IMR-90 (cell line): ENCODE measurements around the gene ELAVL1. TPM values are rescaled to one million over a fixed set of nuclear protein-coding genes. Genes with fewer than 3 reads are reported as not detected.
"Not testable (repeated sequence)": the region's sequence is repeated elsewhere in the genome, so short reads cannot be mapped to it uniquely, and the experiment has no call there.

ENCODE experiments used
- ATAC-seq: fragments of 200-7000 bp; cut with Tn5 transposase; 2 replicates; pipeline ENCODE4 v1.9.1; 2020; ENCODE audit warnings: low read depth, mild to moderate bottlenecking, moderate library complexity
- BruUV-seq: library from RNA; stranded (reverse); fragments of 400-500 nt; replicated peaks from 2 replicates; lab custom pipeline; 2021; lab: Mats Ljungman, UMichigan
- CTCF ChIA-PET: fragments of 300-600 bp; formaldehyde crosslinking; extraction: SDS; loops from one replicate; lab custom pipeline; 2021; ENCODE audit warnings: antibody characterized with exemption; lab: Yijun Ruan, JAX
- POLR2A ChIA-PET: fragments of 300-600 bp; sonication (Branson Sonifier 250); formaldehyde crosslinking; loops from one replicate; lab custom pipeline; 2022; ENCODE audit warnings: antibody characterized with exemption; ENCODE audit not compliant: unreplicated experiment; lab: Charles Lee
- DNase-seq: peaks from one replicate; pipeline ENCODE4 v3.0.0; 2013
- H2AFZ ChIP-seq: replicated peaks from 2 replicates; pipeline ENCODE3; 2013; ENCODE audit warnings: low read length, mild to moderate bottlenecking; ENCODE audit not compliant: poor library complexity
- H2AK5ac ChIP-seq: 2 replicates; pipeline ENCODE4 v1.6.1; 2013; ENCODE audit warnings: low read depth, low read length, inconsistent platforms
- H2AK9ac ChIP-seq: replicated peaks from 2 replicates; pipeline ENCODE3; 2013; ENCODE audit warnings: mild to moderate bottlenecking, low read depth, low read length, moderate library complexity; ENCODE audit not compliant: poor library complexity
- H2BK120ac ChIP-seq: 2 replicates; pipeline ENCODE4 v1.6.1; 2013; ENCODE audit warnings: low read depth, low read length, inconsistent platforms
- H2BK15ac ChIP-seq: 3 replicates; pipeline ENCODE4 v1.6.1; 2013; ENCODE audit warnings: low read depth, low read length, inconsistent platforms
- H2BK20ac ChIP-seq: 2 replicates; pipeline ENCODE4 v1.6.1; 2013; ENCODE audit warnings: low read depth, mild to moderate bottlenecking, inconsistent platforms, low read length, moderate library complexity
- H2BK5ac ChIP-seq: 2 replicates; pipeline ENCODE4 v1.6.1; 2013; ENCODE audit warnings: mild to moderate bottlenecking, low read depth, low read length, inconsistent platforms; ENCODE audit not compliant: poor library complexity, severe bottlenecking
- H3K14ac ChIP-seq: replicated peaks from 2 replicates; pipeline ENCODE4 v1.6.1; 2013; ENCODE audit warnings: low read depth, low read length, inconsistent platforms
- H3K18ac ChIP-seq: 2 replicates; pipeline ENCODE4 v1.6.1; 2013; ENCODE audit warnings: low read depth, low read length, control low read depth
- H3K23ac ChIP-seq: 2 replicates; pipeline ENCODE4 v1.6.1; 2013; ENCODE audit warnings: low read depth, low read length, inconsistent platforms
- H3K27ac ChIP-seq: 2 replicates; pipeline ENCODE4 v1.5.1; 2013; ENCODE audit warnings: mild to moderate bottlenecking, control low read depth, low read length; ENCODE audit not compliant: insufficient read depth
- H3K27me3 ChIP-seq: 2 replicates; pipeline ENCODE4 v1.6.1; 2013; ENCODE audit warnings: low read length; ENCODE audit not compliant: control insufficient read depth, insufficient read depth
- H3K36me3 ChIP-seq: 2 replicates; pipeline ENCODE4 v1.6.1; 2013; ENCODE audit warnings: low read length, mixed read lengths; ENCODE audit not compliant: control insufficient read depth, insufficient read depth
- H3K4ac ChIP-seq: 2 replicates; pipeline ENCODE4 v1.6.1; 2013; ENCODE audit warnings: low read depth, low read length, inconsistent platforms
- H3K4me1 ChIP-seq: 2 replicates; pipeline ENCODE4 v1.6.1; 2013; ENCODE audit warnings: low read length, mixed read lengths; ENCODE audit not compliant: control insufficient read depth, insufficient read depth
- H3K4me2 ChIP-seq: 2 replicates; pipeline ENCODE4 v1.6.1; 2013; ENCODE audit warnings: low read depth, mild to moderate bottlenecking, control low read depth, low read length, moderate library complexity
- H3K4me3 ChIP-seq: 2 replicates; pipeline ENCODE4 v1.5.1; 2013; ENCODE audit warnings: low read depth, mild to moderate bottlenecking, control low read depth, low read length, moderate library complexity; ENCODE audit not compliant: insufficient read depth
- H3K56ac ChIP-seq: 2 replicates; pipeline ENCODE4 v1.6.1; 2013; ENCODE audit warnings: low read length, inconsistent platforms; ENCODE audit not compliant: insufficient read depth; ENCODE audit errors: extremely low read depth
- H3K79me1 ChIP-seq, 2 experiments: 2 replicates each; pipeline ENCODE4 v1.6.1; 2013; ENCODE audit warnings: low read length in 2 of 2, inconsistent platforms in 1 of 2, low read depth in 1 of 2
- H3K9ac ChIP-seq: 2 replicates; pipeline ENCODE4 v1.6.1; 2013; ENCODE audit warnings: low read depth, low read length, control low read depth
- H3K9me1 ChIP-seq: 2 replicates; pipeline ENCODE4 v1.6.1; 2013; ENCODE audit warnings: low read length, inconsistent platforms; ENCODE audit not compliant: insufficient read depth
- H3K9me3 ChIP-seq: 2 replicates; pipeline ENCODE4 v1.6.1; 2013; ENCODE audit warnings: low read length; ENCODE audit not compliant: control insufficient read depth, insufficient read depth
- H4K20me1 ChIP-seq: 2 replicates; pipeline ENCODE4 v1.6.1; 2013; ENCODE audit warnings: low read length, inconsistent platforms; ENCODE audit not compliant: insufficient read depth
- H4K5ac ChIP-seq: 2 replicates; pipeline ENCODE4 v1.6.1; 2013; ENCODE audit warnings: mild to moderate bottlenecking, low read depth, low read length, control low read depth
- H4K8ac ChIP-seq, 2 experiments: 2 replicates each; pipeline ENCODE4 v1.6.1; 2013; ENCODE audit warnings: low read depth in 2 of 2, low read length in 2 of 2, control low read depth in 1 of 2, inconsistent platforms in 1 of 2
- H4K91ac ChIP-seq: 2 replicates; pipeline ENCODE4 v1.6.1; 2013; ENCODE audit warnings: low read depth, low read length, inconsistent platforms; ENCODE audit not compliant: insufficient read depth
- BHLHE40 ChIP-seq: fragments of 150-350 bp; IDR thresholded peaks from 2 replicates; pipeline ENCODE4 v1.6.1; 2016; ENCODE audit warnings: mild to moderate bottlenecking, low read depth, low read length
- CEBPB ChIP-seq: IDR thresholded peaks from 2 replicates; pipeline ENCODE4 v1.6.1; 2012; ENCODE audit warnings: low read depth, low read length, improper control_type of control experiment
- WGBS, 2 experiments: methylation state at CpG; one replicate each; pipeline versions ENCODE4 v1.1.5 to v1.1.7; 2013; ENCODE audit warnings: missing lambda C conversion rate in 2 of 2; ENCODE audit not compliant: insufficient read length in 1 of 2; ENCODE audit errors: extremely low coverage in 2 of 2; 5-methylcytosine and 5-hydroxymethylcytosine counted together
- dilution Hi-C: fragments of 300-500 bp; cut with HindIII; formaldehyde crosslinking; loops from one replicate; pipeline ENCODE4 v1.14.3; 2018; ENCODE audit warnings: low sequenced_read_pairs; ENCODE audit not compliant: unreplicated experiment
- in situ Hi-C: fragments of 300-500 bp; cut with MboI; formaldehyde crosslinking; loops from 3 replicates; pipeline ENCODE4 v1.14.3; 2019; ENCODE audit warnings: low sequenced_read_pairs, inconsistent platforms, mixed read lengths
- intact Hi-C: fragments of 100-400 bp; cut with micrococcal nuclease; formaldehyde crosslinking; loops from 2 replicates; pipeline ENCODE4 v1.10.0; 2022
- polyA plus RNA-seq, 3 experiments: library from polyadenylated mRNA; depleted of rRNA; stranded (reverse); fragments of >200 nt; gene quantifications; 2 replicates each; pipeline ENCODE4 v1.2.3, GENCODE V29; 2012; ENCODE audit warnings: low replicate concordance in 1 of 3
- total RNA-seq: library from RNA; depleted of rRNA; stranded (reverse); fragments of >200 nt; gene quantifications from 2 replicates; pipeline ENCODE4 v1.2.3, GENCODE V29; 2012

Gene ELAVL1
- total and polyA plus RNA-seq, 2 of the 4 experiments (the other 2 are of a cell fraction) = 55.6 to 59.0 TPM

DNA sequence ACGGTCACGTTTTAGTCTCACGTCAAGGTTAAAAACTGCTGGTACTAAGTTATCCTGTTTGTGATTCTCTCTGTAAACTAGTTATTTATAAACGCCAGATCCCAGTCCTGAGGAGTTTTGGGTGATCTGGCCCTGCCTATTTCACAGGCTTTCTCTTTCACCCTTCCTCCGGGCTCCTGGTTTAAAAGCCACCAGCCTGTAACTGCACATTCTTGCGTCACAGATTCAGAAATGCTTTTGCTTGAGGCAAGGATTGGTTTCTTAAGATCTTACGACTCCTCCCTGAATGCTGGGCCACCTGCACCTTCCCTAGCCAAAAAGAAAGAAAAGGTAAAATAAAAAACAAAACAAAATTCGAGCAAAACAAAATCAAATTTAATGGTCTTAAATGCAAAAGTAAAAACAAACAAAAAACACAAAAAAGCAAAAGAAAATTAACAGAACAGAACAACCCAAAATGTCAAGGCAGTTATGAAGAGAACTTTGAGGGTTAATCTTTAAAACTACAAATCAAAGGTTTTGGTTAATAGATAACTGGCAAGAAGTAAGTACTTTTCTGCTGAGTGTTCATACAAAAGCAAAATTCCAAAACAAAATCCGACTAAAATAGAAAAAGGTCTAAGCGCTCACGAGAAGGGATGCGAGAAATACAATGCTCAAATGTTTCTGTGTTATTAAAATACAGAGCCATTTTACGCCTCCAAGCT is 43.4 kb downstream of the ELAVL1 start:
- ATAC-seq = no peak
- Histone ChIP-seq H2AK5ac (no peak overlapping the region), H3K36me3 (peaks cover 53% of the 10 kb centered on the region), H3K14ac (no peak overlapping the region), H3K18ac (no peak overlapping the region), H4K91ac (no peak overlapping the region), H3K27ac (no peak overlapping the region), H3K9me1 (no peaks in the 10 kb centered on the region), H3K4me2 (no peak overlapping the region), H2AK9ac (no peak overlapping the region), H4K5ac (no peak overlapping the region), H3K27me3 (no peaks in the 10 kb centered on the region), H3K56ac (no peak overlapping the region), H3K79me1 (peaks cover under 1 to 3% of the 10 kb centered on the region in 2 experiments; a peak in 1 of 4 replicates), H2BK20ac (no peak overlapping the region), H3K9me3 (no peaks in the 10 kb centered on the region), H3K4me3 (no peak overlapping the region), H2BK120ac (no peak overlapping the region), H3K4me1 (no peaks in the 10 kb centered on the region), H4K20me1 (peaks cover 7% of the 10 kb centered on the region; the same call in 1 of the 2 replicates), H3K9ac (no peak overlapping the region), H2AFZ (no peak overlapping the region), H4K8ac (no peak overlapping the region), H2BK15ac (no peak overlapping the region), H3K4ac (no peak overlapping the region), H3K23ac (no peak overlapping the region), H2BK5ac (no peak overlapping the region)
- ChIA-PET CTCF (no interaction called here), POLR2A (no interaction called here)
- BruUV-seq = no TSS peak
- in situ Hi-C loops (no loop called here), dilution Hi-C loops (no loop called here), intact Hi-C loops (no loop called here)
- no peak for DNase-seq
- 96% methylated on average over 4 of the region's 13 CpGs; no CpG with 5 or more reads in 1 of the 2 experiments for WGBS, 2 experiments
- no peak for TF ChIP-seq BHLHE40
- 0 out of 2 replicates have a peak, but pooled peaks have one; percentile 10 for TF ChIP-seq CEBPB

DNA sequence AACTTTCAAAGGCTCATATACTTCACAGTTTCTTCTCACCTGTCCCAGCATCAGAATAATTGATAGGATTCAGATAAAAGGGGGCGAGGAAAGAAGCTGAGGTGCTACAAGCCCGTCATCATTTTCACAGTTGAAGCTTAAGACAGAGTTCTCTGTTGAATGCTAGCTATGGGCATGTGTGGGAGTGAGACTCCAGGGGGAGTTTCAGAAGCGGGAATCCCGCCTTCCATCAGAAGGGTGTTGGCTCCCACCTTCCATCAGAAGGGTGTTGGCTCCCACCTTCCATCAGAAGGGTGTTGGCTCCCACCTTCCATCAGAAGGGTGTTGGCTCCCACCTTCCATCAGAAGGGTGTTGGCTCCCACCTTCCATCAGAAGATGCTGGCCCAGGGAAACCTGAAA is 44.4 kb downstream of the ELAVL1 start:
- H4K91ac ChIP-seq, H3K9me3 ChIP-seq, H3K18ac ChIP-seq, DNase-seq, H3K27me3 ChIP-seq, H3K4me3 ChIP-seq, dilution Hi-C loops, H3K4me2 ChIP-seq, in situ Hi-C loops, BruUV-seq, H2BK20ac ChIP-seq, H2AK9ac ChIP-seq, H2BK120ac ChIP-seq, H3K27ac ChIP-seq, H3K79me1 ChIP-seq, H3K56ac ChIP-seq, H2AK5ac ChIP-seq, H3K9ac ChIP-seq, H3K14ac ChIP-seq, H3K9me1 ChIP-seq, H2BK5ac ChIP-seq, POLR2A ChIA-PET, H4K20me1 ChIP-seq, H2AFZ ChIP-seq, H3K4me1 ChIP-seq, H3K4ac ChIP-seq, H2BK15ac ChIP-seq, H4K8ac ChIP-seq, intact Hi-C loops, H4K5ac ChIP-seq, H3K23ac ChIP-seq, ATAC-seq: not testable (repeated sequence)
- CTCF ChIA-PET = interaction anchor here (0.9 kb wide), 1 partner anchor 10 kb away, joined by 4 read pairs; no protein-coding TSS in a partner anchor
- H3K36me3 ChIP-seq = peaks cover 47% of the 10 kb centered on the region
- WGBS, 2 experiments = no CpG with 5 or more reads among the region's 4 CpGs
